Left kidney (tissue), 2 donors: ENCODE measurements around the gene NDUFAF4. TPM values are rescaled to one million over a fixed set of nuclear protein-coding genes. Genes with fewer than 3 reads are reported as not detected.
"Not testable (repeated sequence)": the region's sequence is repeated elsewhere in the genome, so short reads cannot be mapped to it uniquely, and the experiment has no call there.

ENCODE experiments used
- DNase-seq: peaks from one replicate; pipeline ENCODE4 v3.0.0-alpha.2; 2013
- polyA plus RNA-seq: library from polyadenylated mRNA; unstranded; fragments of 120-200 nt; gene quantifications from one replicate; pipeline ENCODE4 v1.2.1, GENCODE V29; 2013; ENCODE audit not compliant: insufficient read length

The NDUFAF4 gene
- polyA plus RNA-seq, 1 donor = 36.6 TPM

DNA sequence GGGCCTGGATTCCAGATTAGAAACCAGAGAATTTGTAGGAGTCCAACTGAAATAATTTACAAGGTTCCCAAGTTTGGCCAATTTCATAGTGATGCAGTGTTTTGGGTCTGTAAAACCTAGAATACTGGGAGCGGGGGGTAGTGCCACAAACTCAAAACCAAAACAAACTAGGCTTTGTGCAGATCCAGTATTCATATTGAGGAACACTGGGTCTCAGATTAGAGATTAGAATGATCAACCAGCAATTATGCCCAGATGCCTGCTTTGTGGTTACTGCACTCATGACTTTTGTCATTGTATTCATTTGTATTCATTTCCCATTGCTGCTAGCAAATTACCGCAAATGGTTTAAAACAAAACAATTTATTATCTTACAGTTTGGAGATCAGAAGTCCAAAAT, 3.2 kb upstream of the NDUFAF4 start:
- no peak for DNase-seq

DNA sequence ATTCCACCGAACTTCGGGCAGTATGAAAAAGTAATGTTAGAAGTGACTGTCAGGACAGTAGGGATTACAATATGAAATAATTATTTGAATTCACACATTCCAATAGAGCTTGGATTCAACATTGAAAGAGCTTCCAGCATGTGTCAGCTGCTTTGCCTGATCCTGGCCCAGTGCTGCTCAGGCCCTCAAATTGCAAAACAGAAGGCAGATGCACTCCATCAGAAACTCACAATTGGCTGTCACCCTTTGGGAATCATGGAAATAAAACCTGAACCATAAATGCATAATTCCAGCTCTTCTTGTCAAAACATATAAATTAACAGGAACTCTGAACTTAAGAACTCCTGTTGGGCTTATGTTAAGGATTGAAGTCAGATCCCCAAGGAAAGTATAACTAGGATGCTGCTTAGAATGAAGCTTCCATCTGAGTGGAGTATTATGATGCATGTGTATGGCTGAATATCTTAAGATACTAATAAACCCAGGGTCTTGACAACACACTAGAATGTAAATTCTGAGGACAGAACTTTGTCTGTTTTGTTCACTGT, 1.8 kb upstream of the NDUFAF4 start:
- DNase-seq = no peak

DNA sequence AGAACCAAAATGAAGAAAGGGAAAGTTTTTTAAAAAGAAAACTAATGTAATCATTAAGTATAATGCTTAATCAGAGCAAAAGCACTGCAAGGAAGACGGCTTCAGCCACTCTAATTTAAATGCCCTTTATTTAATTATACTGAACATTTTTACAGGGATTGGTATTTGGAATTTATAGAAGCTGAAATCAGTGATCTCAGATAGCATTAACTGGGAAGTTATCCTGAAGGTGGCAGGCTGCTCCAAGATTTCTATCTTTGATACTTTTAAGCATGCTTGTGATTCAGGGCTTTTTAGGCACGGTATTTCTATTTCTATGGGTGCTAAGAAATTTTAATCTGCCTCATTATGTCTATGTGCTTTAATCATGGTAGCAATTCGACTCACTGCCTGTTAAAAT, 1.3 kb upstream of the NDUFAF4 start:
- peak; percentile 34 for DNase-seq

DNA sequence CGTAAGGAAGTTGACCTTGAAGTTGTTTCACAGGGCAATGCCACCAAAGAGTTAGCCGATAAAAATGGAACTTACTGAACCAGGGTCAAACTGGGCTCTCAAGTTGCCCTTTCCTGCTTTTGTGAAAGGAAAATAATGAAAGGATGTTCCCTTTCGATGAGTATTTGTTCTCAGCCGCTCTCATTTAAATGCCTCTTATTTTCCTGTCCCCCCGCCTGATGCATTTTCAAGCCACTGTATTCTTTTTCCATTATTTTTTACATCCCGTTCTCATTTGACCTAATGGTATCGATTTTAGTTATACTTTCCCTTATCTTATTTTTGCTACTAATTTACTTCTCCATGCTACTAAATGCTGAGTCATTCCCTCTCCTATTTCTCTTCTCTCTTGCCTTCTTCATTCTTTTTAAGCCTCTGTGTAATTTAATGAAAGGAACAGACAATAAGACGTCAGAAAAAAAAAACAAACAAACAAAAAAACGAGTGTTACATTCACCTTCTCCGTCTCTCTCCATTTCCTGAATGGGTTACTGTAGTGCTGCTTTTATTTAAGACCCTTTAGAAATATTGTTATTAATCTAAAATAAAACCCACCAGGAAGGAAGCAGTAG, 655 bp upstream of the NDUFAF4 start:
- peak; percentile 15 for DNase-seq

DNA sequence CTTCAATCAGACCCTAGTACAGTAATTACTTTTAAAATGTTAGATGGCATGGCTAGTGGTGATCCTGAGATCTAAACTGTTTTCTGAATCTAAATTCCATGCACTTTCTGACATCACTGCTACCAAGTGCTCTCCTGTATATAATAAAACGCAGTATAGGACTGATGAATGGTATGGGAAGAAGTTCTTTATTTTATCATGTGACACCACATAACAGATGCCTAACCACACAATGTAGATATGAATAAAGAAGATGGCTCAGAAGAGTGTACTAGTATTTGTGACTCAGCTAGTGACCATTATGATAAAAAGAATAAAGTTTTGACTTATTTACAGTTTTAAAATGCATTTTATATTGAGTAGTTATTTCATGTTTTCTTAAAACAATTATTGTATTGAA, 8.5 kb downstream of the NDUFAF4 start:
- DNase-seq = no peak

DNA sequence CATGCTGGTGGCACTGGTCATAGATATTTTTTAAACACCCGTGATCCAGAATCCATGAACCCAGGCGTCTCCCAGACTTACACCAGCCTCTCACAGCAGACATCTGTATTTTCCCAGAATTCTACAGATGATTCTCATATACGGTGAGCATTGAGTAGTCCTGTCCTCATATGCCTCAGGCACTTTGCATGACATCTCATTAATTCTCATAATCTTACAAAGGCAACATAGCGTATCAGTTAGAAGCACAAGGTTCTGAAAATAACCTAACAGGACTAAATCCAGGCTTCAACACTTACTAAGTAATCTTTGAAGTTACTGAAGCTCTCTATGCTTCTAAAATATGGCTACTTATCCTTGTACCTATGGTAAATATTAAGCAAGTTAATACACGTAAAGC, 8.9 kb downstream of the NDUFAF4 start:
- DNase-seq = no peak

DNA sequence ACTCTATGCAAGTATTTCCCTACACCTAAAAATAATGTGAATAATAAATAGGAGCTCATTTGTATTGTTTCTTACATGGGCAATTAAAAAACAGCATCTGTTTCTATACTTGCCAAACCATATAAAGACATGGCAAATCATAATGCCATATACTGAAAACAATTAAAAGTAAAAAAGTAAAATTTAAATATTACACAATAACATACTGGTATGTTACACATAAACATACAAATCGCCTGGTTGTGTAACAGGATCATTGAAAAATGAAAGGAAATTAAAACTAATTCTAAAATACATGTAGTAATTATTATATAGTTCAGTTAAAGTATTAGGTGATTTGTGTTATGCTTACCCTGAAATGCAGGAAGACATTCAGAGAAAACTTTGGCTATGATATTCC, 11.2 kb downstream of the NDUFAF4 start:
- DNase-seq = no peak

DNA sequence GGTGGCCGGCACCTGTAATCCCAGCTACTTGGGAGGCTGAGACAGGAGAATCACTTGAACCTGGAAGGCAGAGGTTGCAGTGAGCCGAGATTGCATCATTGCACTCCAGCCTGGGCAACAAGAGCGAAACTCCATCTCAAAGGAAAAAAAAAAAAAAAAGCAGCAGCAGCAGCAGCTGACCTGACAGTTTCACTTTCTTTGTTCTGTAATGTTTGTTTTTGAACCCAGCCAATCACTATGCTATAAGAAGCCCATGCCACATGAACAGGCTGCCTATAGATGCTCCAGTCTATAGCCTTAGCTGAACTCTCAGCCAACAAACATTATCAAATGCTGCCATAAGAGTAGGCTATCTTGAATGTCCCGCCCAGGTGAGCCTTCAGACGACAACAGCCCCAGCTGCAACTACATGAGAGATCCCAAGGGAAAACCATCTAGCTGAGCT, 12.5 kb downstream of the NDUFAF4 start:
- DNase-seq = not testable (repeated sequence)

DNA sequence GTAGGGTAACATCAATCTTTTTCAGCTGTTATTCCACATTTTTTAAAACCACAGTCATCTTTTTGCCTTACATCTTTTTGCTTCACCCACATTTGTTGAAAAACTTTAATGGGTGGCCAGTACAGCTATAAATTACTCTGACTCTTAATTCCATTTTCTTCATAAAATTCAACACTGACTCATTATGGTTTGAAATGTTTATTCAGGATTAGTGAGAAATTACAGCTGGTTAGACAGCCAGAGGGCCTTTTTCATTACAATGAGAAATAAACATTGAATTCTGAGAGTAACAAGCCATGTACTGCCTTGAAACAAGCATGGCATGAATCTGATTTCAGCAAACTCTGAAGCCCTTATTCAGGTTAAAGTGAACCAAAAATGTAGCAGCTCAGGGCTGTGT, 19.5 kb downstream of the NDUFAF4 start:
- DNase-seq = peak; percentile 10

DNA sequence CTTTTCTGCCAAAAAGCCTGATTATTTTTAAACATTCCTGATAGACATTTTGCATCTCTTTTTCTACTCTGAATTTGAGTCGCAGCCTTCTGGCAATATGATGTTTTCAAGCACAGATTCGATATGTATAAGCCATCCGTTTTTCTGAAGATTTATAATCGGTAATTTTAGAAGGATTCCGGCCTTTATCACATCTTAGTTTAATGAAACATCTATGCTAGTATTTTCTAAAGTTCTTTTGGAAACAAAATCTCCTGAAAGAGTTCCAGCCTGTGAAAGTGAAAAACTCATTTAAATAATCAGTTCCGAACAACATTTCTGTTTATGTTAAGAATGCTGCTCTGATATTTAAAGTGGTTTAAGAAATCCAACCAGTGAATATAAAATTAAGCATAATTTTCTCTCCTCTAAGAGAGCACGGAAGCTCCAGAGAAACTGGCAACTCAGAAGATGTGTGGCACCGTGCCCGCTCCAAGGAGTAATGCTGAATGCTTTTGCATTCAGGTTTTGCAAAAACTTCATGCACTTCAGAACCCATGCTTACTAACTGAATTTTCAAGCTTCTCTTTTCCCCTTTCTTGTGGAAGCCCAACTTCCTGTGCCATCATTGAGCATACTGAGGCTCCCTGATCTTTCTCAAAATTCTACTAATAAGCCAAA, 20.7 kb downstream of the NDUFAF4 start:
- no peak for DNase-seq

DNA sequence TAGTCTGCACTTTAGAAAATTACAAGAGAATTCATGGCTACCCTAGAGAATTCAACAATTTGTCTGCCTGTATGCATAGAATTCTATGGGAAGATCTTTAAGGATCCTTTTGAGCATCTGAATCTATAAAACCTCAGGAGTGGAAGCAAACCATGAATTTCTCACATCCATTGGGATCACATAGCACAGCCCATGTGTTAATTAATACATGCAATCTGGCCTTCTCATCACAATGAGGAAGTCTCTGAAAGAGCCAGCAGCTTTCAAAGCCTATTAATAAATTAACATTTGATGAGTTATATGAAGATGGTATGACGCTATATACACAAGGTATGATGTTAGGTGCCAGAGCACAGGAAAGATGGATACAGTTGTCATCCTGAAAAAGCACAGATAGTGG, 24.7 kb downstream of the NDUFAF4 start:
- no peak for DNase-seq

DNA sequence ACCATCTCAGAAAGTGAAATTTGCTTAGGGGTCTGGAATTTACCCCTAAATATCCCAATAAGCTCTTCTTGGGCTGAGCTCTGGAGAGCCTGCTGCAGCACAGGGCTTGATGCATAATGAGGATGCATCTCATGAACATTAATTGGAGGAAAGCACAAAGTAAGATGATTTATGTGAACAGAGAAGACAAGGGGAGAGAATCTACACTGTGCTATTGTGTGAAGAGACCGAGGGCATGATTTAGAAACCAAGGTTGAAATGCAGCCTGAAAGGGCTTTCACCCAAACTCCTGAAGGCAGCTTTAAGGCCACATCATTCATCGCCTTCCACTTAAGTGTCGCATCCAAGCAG, 32.7 kb downstream of the NDUFAF4 start:
- no peak for DNase-seq

DNA sequence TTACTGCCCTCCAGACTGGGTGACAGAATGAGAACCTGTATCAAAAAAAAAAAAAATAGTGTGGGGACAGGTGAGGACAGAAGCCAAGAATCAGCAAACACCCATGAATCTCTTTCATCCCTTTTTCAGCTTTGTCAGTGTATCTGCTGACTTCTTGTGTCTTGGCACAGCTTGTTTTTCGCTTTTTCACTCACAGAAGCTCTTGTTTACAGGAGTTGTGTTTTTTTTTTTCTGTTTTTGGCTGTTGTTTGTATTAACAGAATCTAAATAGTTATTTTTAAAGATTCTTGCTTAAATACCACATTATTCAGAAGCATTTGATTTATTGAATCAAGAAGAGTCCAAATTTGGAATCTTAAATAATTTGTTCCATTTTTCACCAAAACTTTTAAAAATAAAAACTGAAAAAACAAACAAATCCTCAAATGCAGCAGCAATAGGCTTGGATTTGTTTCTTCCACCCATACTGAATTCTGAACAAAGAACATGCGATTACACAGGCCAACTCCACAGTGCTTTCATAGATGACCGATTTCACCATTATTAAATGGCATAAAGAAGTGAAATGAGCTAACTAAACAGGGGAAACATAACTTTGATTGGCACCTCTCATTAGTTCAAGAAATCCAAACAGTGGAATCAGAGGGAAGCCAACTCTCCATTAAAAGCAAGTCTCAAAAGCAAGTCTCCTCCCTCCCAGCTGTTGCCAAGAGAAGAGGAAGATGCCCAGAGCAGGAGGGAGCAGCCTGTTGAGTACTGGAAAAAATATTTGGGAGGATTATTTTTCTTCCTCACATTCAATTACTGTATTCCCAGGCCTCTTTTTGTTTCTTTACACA, 33.3 kb downstream of the NDUFAF4 start:
- DNase-seq = peak; percentile 3

DNA sequence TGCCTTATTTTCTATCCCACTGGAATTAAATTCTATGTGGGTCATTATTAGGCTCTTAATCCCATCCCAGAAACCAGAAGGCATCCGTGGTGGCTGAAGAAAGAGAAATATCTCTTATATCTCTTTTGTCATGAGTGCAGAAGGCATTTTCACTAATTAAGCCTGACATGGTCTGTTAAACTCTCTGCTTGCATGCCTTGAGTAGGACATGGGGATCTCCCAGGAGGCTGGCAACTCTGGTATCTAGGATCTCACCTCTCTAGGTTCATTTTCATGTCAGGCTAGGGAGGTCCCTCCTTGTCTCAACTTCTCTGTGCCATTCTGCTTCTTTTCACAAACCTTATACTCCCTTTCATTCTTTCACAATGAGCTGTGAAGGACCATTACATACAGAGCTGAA, 35.1 kb downstream of the NDUFAF4 start:
- no peak for DNase-seq

DNA sequence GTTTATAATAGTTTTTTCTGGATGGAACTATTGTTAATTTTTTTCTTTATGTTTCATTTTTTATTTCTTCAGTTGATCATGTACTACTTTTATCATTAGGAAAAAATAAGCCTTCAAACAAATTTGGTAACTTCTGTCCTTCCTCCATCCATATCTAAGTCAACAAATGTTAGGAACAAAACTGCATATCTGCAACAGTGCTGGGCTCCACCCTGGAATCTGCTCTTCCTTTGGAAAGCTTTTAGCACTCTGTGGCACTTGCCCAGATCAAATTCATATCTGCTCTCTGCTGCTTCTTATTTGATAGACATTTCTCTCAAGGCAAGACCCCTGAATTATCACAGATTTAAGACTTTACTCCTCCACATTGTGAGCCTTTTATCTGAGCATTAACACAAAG, 36.1 kb downstream of the NDUFAF4 start:
- no peak for DNase-seq

DNA sequence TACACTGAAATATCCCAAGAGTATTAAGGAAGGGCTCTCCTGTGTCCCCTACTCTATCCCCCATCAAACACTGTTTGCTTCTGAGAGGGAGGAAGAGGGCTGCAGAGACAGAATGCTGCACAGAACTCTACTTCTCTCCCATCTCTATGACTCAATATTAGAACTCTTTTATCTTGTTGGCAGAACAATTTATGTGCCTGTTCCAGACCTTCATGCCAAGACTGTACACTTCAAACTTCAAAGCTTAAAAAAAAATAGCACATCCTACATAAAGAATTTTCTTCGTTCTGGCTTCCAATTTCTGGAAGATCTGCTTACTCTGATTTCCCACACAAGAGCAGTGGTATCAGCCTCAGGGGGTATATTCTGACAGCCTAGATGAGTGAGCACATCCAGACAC, 40.8 kb downstream of the NDUFAF4 start:
- DNase-seq = no peak

DNA sequence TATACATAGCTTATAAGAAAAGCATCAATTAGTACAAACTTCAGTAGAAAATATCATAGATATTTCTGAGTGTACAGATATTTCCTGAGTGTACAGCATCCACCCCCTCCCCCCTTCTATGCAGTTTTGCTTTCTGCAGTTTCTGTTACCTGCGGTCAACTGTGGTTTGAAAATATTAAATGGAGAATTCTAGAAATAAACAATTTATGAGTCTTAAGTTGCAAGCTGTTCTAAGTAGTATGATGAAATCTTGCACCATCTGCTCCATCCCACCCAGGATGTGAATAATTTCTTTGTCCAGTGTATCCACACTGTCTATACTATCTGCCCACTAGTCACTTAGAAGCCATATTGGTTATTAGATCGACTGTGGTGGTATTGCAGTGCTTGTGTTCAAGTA, 44.6 kb downstream of the NDUFAF4 start:
- DNase-seq = no peak

DNA sequence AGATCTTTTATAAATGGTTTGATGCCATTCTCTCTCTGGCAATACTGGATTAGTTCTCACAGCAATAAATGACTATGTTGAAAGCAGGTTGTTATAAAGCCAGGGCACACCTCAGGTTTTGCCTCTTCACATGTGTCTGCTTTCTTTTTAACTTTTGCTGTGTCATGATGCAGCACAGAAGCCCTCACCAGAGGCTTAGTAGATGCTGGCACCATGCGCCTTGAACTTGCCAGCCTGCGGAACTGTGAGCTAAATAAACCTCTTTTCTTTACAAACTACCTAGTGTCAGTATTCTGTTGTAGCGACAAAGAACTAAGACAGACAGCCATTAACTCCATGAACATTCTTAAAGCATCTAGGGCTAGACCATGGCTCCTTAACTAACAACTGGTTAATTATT, 45.1 kb downstream of the NDUFAF4 start:
- DNase-seq = no peak

DNA sequence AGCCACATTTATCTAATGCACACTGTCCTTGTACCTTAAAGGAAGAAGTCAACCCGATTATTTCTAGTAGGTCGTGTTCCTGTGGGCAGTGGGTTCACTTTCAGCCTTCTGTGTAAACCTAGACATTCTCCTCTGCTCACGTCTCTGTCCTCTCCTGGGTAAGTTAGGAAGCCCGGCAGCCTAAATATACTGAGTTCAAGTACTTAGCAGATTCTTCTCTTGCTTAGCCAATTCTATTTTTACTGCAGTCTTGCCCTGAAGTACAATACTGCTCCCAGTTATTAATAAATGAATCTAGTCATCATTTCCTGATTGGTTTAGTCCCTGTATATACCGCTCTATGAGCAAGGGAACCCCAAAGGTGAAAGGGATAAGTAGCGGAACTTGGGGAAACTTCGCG, 45.8 kb downstream of the NDUFAF4 start:
- DNase-seq = no peak

DNA sequence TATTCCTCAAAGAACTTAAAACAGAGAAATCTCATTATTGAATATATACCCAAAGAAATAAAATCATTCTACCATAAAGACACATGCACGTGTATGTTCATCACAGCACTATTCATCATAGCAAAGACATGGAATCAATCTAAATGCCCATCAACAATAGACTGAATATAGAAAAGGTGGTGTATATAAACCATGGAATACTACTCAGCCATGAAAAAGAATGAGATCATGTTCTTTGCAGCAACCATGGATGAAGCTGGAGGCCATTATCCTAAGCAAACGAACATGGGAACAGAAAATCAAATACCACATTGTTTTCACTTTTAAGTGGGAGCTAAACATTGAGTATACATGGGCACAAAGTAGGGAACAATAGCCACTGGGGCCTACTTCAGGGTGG, 48.1 kb downstream of the NDUFAF4 start:
- DNase-seq = no peak

DNA sequence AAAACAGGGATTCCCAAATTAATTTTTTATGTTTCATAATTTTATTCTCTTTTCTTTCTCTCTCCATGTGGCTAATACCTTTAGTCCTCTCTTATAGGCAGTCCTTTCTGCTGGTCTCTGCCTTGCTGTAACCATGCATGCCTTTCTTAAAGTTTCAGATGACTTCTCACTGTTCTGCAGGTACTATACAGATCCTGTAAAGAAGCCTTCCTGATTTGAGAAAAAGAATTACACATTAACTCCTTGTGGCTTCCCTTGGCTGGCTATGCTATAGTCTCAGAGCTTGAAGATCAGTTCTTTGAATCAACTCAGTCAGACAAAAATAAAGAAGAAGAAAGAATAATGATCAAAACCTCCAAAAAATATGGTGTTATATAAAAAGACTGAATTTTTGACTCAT, 53.2 kb downstream of the NDUFAF4 start:
- DNase-seq = no peak

DNA sequence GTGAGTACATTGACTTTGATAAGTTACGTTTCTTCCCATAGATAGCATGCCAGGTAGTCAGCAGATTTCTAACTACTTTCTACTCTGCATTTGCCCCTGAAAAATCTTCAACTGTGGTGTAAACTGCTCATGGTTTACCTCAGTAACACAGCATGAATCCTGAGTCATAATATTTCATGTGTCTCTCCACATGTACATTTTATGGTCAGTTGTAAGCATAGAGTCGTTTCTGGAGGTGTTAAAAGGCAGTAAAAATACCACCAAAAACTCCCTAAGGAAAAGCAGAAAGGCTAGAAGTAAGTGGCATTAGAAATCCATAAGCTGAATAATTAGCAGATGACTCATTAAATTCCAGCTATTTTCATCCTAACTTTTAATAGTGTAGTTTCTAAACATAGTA, 56.3 kb downstream of the NDUFAF4 start:
- no peak for DNase-seq
